Liver (tissue), 9 donors: Measurements from ENCODE around the gene PEF1. TPM values are rescaled to one million over a fixed set of nuclear protein-coding genes. Genes with fewer than 3 reads are reported as not detected.
A peak's percentile ranks its signal among the peaks of the same experiment; 100 is the strongest.

Source experiments
- DNase-seq: peaks from one replicate; pipeline ENCODE4 v3.0.0-alpha.2; 2017; ENCODE audit warnings: low spot score
- H3K27ac ChIP-seq, 2 donors: one replicate each; pipeline ENCODE4 v1.7.0; 2013; ENCODE audit warnings: inconsistent platforms in 2 of 2, low read length in 2 of 2, control low read depth in 1 of 2, low read depth in 1 of 2, mild to moderate bottlenecking in 1 of 2
- H3K27me3 ChIP-seq, 4 donors: one replicate each; pipeline versions ENCODE4 v1.6.1 to v1.7.0; 2013; ENCODE audit warnings: low read length in 3 of 4, inconsistent platforms in 1 of 4, mild to moderate bottlenecking in 1 of 4, moderate library complexity in 1 of 4; ENCODE audit not compliant: control insufficient read depth in 4 of 4, insufficient read depth in 4 of 4
- H3K36me3 ChIP-seq, 4 donors: one replicate each; pipeline versions ENCODE4 v1.6.1 to v1.7.0; 2013; ENCODE audit warnings: low read length in 3 of 4, mild to moderate bottlenecking in 3 of 4, low read depth in 1 of 4, moderate library complexity in 1 of 4; ENCODE audit not compliant: control insufficient read depth in 4 of 4, insufficient read depth in 3 of 4
- H3K4me1 ChIP-seq, 4 donors: one replicate each; pipeline versions ENCODE4 v1.6.1 to v1.7.0; 2013; ENCODE audit warnings: low read length in 3 of 4, mild to moderate bottlenecking in 3 of 4, moderate library complexity in 1 of 4; ENCODE audit not compliant: control insufficient read depth in 4 of 4, insufficient read depth in 4 of 4
- H3K4me3 ChIP-seq, 3 donors: one replicate each; pipeline versions ENCODE4 v1.6.1 to v1.7.0; 2013; ENCODE audit warnings: low read length in 3 of 3, control low read depth in 1 of 3, low read depth in 1 of 3, mild to moderate bottlenecking in 1 of 3
- H3K9ac ChIP-seq, 2 donors: one replicate each; pipeline ENCODE4 v1.7.0; 2013; ENCODE audit warnings: low read length in 2 of 2, mild to moderate bottlenecking in 2 of 2, moderate library complexity in 2 of 2, control low read depth in 1 of 2, low read depth in 1 of 2
- H3K9me3 ChIP-seq, 4 donors: one replicate each; pipeline versions ENCODE4 v1.6.1 to v1.7.0; 2013; ENCODE audit warnings: low read length in 3 of 4; ENCODE audit not compliant: control insufficient read depth in 4 of 4
- EGR1 ChIP-seq, 2 donors: IDR thresholded peaks; 2 replicates each; pipeline ENCODE4 v1.6.1; 2016 to 2018; ENCODE audit warnings: antibody characterized with exemption in 2 of 2, low read depth in 2 of 2
- FOXA1 ChIP-seq: IDR thresholded peaks from 2 replicates; pipeline ENCODE4 v1.6.1; 2016; ENCODE audit warnings: antibody characterized with exemption
- FOXA2 ChIP-seq: IDR thresholded peaks from 2 replicates; pipeline ENCODE4 v1.6.1; 2016; ENCODE audit warnings: antibody characterized with exemption
- GABPA ChIP-seq, 2 donors: IDR thresholded peaks in 1 of 2; conservative IDR thresholded peaks in 1 of 2; 2 replicates each; pipeline ENCODE4 v1.6.1; 2016; ENCODE audit warnings: antibody characterized with exemption in 2 of 2, mild to moderate bottlenecking in 1 of 2, moderate library complexity in 1 of 2
- HNF4A ChIP-seq, 2 donors: conservative IDR thresholded peaks; 2 replicates each; pipeline ENCODE4 v1.6.1; 2016; ENCODE audit warnings: antibody characterized with exemption in 2 of 2, mild to moderate bottlenecking in 2 of 2
- HNF4G ChIP-seq: IDR thresholded peaks from 2 replicates; pipeline ENCODE4 v1.6.1; 2016; ENCODE audit warnings: antibody characterized with exemption
- JUND ChIP-seq, 2 donors: IDR thresholded peaks; 2 replicates each; pipeline ENCODE4 v1.6.1; 2016; ENCODE audit warnings: antibody characterized with exemption in 2 of 2
- RAD21 ChIP-seq, 2 donors: IDR thresholded peaks; 2 replicates each; pipeline ENCODE4 v1.6.1; 2016; ENCODE audit warnings: antibody characterized with exemption in 2 of 2, mild to moderate bottlenecking in 2 of 2
- RXRA ChIP-seq, 2 donors: IDR thresholded peaks; 2 replicates each; pipeline ENCODE4 v1.6.1; 2017 to 2018; ENCODE audit warnings: antibody characterized with exemption in 2 of 2, mild to moderate bottlenecking in 1 of 2
- TAF1 ChIP-seq: conservative IDR thresholded peaks from 2 replicates; pipeline ENCODE4 v1.6.1; 2016; ENCODE audit warnings: antibody characterized with exemption, mild to moderate bottlenecking
- YY1 ChIP-seq: IDR thresholded peaks from 2 replicates; pipeline ENCODE4 v1.6.1; 2016; ENCODE audit warnings: antibody characterized with exemption, mild to moderate bottlenecking
- WGBS: extraction: QIAGEN DNeasy Blood & Tissue Kit; methylation state at CpG from one replicate; pipeline ENCODE4 v1.1.7; 2013; 5-methylcytosine and 5-hydroxymethylcytosine counted together
- polyA plus RNA-seq, 2 donors: library from polyadenylated mRNA; stranded (reverse) in 1 of 2; unstranded in 1 of 2; fragments of 200-250 nt in 1 of 2; fragments of >200 nt in 1 of 2; fragmentation: Nextera tagmentation in 1 of 2; extraction: Ambion mirVana in 1 of 2; gene quantifications; one replicate each; pipeline versions ENCODE4 v1.2.1 to v1.2.3, GENCODE V29; 2013 to 2015
- total RNA-seq, 2 donors: library from RNA; depleted of rRNA; stranded (reverse); fragments of >200 nt; gene quantifications; one replicate each; pipeline ENCODE4 v1.2.3, GENCODE V29; 2014
- TF ChIP-seq, protein P1 (sequence below): IDR thresholded peaks from 2 replicates; pipeline ENCODE4 v1.6.1; 2016; ENCODE audit warnings: antibody characterized with exemption
- TF ChIP-seq, protein P2 (sequence below): fragments of 150-350 bp; IDR thresholded peaks from 2 replicates; pipeline ENCODE4 v1.5.1; 2017; ENCODE audit warnings: improper control_type of control experiment, low read depth, low read length; ENCODE audit not compliant: missing input control
- TF ChIP-seq, protein P3 (sequence below): IDR thresholded peaks from 2 replicates; pipeline ENCODE4 v1.6.1; 2016; ENCODE audit warnings: antibody characterized with exemption
- TF ChIP-seq, protein P4 (sequence below): IDR thresholded peaks from 2 replicates; pipeline ENCODE4 v1.6.1; 2016; ENCODE audit warnings: antibody characterized with exemption, mild to moderate bottlenecking
- donor health status: healthy.
- donor health status: healthy.
- donor health status: healthy.
- donor health status: healthy.
- donor health status: healthy.

PEF1 gene
- total and polyA plus RNA-seq, 4 donors, result 27.7 to 46.8 (median 32.2) TPM

DNA sequence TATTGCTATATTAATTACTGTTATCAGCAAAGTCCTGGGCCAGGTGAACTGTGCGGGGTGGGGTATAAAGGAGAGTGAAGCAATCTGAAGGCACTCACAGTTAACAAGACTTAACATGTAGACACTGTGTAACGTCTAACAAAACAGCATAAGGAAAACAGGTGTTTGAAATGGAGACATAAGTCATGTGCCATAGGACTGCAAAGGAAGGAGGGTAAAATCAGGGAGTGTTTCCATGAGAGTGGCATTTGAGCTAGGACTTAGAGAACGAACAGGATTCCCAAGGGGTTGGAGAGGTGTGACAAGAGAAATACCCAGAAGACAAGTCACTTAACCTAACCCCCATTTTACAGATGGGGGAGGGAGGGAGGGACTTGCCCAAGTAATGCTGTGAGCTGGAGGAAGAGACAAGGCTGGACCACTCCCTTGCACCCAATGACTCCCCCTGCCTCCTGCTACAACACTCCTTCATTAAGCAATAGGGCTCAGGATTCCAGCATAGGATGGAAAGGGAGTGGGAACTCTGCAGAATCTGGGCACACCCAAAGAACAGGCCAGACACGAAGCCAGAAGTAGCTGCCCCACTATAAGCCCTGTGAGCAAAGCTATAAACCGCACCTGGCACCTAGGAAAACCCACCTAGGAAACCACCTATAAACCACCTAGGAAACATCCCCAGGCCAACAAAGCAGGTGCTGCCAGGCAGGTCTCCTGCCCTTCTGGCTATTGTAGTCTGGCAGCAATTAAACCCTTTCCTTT is 6.6 kb downstream of the PEF1 start (continued):
- TF ChIP-seq FOXA2 (no peak), HNF4A (conservative IDR thresholded peaks at IDR 0.05) (no peak), HNF4G (no peak), EGR1 (IDR thresholded peaks at IDR 0.05; ENCODE audit: low read depth in 2 of 2) (no peak), TAF1 (no peak)

DNA sequence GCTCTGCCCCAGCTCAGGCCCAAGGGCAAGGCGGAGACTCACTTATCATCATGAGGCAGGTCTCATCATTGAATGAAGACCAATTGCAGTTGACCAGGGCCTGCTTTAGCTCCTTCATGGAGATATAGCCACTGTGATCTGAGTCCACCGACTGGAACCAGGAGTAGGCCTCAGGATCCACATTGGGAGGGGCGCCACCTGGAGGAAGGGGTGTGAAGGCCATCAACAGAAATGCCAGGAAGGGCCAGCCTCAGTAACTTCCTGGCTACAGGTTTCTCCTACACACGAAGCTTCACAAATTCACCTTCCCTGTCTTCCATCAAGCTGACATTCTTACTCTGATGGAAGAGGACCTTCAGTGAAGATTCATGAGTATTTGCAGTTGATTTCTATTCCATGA is 11.6 kb downstream of the PEF1 start:
- Histone ChIP-seq H3K4me1 (no peaks in the 10 kb centered on the region), H3K27me3 (no peaks in the 10 kb centered on the region), H3K4me3 (no peak overlapping the region), H3K36me3 (peaks cover 17 to 55% (median 42%) of the 10 kb centered on the region in 4 donors), H3K9ac (no peak overlapping the region), H3K9me3 (no peaks in the 10 kb centered on the region), H3K27ac (no peak overlapping the region)
- 73% methylated on average over 4 of the region's 4 CpGs for WGBS
- DNase-seq, result peak; percentile 45
- TF ChIP-seq RAD21 (IDR thresholded peaks at IDR 0.05) (peak in 1 of 2 donors; percentile 42), GABPA (IDR thresholded peaks at IDR 0.05 in 1 of 2, conservative IDR thresholded peaks at IDR 0.05 in 1 of 2) (no peak), FOXA2 (no peak), HNF4A (conservative IDR thresholded peaks at IDR 0.05) (no peak)
- TF ChIP-seq, protein P1, sequence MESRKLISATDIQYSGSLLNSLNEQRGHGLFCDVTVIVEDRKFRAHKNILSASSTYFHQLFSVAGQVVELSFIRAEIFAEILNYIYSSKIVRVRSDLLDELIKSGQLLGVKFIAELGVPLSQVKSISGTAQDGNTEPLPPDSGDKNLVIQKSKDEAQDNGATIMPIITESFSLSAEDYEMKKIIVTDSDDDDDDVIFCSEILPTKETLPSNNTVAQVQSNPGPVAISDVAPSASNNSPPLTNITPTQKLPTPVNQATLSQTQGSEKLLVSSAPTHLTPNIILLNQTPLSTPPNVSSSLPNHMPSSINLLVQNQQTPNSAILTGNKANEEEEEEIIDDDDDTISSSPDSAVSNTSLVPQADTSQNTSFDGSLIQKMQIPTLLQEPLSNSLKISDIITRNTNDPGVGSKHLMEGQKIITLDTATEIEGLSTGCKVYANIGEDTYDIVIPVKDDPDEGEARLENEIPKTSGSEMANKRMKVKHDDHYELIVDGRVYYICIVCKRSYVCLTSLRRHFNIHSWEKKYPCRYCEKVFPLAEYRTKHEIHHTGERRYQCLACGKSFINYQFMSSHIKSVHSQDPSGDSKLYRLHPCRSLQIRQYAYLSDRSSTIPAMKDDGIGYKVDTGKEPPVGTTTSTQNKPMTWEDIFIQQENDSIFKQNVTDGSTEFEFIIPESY, result no peak
- TF ChIP-seq, protein P2, sequence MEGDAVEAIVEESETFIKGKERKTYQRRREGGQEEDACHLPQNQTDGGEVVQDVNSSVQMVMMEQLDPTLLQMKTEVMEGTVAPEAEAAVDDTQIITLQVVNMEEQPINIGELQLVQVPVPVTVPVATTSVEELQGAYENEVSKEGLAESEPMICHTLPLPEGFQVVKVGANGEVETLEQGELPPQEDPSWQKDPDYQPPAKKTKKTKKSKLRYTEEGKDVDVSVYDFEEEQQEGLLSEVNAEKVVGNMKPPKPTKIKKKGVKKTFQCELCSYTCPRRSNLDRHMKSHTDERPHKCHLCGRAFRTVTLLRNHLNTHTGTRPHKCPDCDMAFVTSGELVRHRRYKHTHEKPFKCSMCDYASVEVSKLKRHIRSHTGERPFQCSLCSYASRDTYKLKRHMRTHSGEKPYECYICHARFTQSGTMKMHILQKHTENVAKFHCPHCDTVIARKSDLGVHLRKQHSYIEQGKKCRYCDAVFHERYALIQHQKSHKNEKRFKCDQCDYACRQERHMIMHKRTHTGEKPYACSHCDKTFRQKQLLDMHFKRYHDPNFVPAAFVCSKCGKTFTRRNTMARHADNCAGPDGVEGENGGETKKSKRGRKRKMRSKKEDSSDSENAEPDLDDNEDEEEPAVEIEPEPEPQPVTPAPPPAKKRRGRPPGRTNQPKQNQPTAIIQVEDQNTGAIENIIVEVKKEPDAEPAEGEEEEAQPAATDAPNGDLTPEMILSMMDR, result peak; percentile 31
- TF ChIP-seq, protein P3, sequence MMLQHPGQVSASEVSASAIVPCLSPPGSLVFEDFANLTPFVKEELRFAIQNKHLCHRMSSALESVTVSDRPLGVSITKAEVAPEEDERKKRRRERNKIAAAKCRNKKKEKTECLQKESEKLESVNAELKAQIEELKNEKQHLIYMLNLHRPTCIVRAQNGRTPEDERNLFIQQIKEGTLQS, result no peak

DNA sequence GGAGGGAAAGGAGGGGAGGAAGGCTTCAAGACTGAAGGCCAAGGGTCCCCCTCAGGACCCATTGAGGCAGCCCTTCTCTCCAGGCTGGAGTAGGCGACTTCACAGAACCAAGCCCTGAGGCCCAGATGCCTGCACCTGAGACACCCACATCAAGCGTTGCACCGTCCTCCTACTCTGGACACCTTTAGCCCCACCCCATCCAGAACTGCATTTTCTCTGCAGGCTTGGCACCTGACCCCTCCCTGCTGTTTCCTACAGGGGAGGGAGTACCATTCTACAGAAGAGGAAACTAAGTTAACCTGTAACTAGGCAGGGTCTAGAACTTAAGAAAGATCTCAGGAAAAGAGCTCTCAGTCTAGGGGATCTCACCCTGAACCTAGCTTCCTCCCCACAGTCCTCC is 12.0 kb downstream of the PEF1 start:
- Histone ChIP-seq H3K9me3 (no peaks in the 10 kb centered on the region), H3K27ac (no peak overlapping the region), H3K27me3 (no peaks in the 10 kb centered on the region), H3K9ac (no peak overlapping the region), H3K36me3 (peaks cover 17 to 58% (median 43%) of the 10 kb centered on the region in 4 donors), H3K4me3 (no peak overlapping the region), H3K4me1 (no peaks in the 10 kb centered on the region)
- DNase-seq, result no peak
- WGBS, result 92% methylated on average over 3 of the region's 3 CpGs
- TF ChIP-seq RAD21 (IDR thresholded peaks at IDR 0.05) (no peak), JUND (IDR thresholded peaks at IDR 0.05) (no peak), TAF1 (no peak), FOXA2 (no peak), RXRA (IDR thresholded peaks at IDR 0.05) (no peak), YY1 (no peak), FOXA1 (no peak)
- TF ChIP-seq, protein P4, sequence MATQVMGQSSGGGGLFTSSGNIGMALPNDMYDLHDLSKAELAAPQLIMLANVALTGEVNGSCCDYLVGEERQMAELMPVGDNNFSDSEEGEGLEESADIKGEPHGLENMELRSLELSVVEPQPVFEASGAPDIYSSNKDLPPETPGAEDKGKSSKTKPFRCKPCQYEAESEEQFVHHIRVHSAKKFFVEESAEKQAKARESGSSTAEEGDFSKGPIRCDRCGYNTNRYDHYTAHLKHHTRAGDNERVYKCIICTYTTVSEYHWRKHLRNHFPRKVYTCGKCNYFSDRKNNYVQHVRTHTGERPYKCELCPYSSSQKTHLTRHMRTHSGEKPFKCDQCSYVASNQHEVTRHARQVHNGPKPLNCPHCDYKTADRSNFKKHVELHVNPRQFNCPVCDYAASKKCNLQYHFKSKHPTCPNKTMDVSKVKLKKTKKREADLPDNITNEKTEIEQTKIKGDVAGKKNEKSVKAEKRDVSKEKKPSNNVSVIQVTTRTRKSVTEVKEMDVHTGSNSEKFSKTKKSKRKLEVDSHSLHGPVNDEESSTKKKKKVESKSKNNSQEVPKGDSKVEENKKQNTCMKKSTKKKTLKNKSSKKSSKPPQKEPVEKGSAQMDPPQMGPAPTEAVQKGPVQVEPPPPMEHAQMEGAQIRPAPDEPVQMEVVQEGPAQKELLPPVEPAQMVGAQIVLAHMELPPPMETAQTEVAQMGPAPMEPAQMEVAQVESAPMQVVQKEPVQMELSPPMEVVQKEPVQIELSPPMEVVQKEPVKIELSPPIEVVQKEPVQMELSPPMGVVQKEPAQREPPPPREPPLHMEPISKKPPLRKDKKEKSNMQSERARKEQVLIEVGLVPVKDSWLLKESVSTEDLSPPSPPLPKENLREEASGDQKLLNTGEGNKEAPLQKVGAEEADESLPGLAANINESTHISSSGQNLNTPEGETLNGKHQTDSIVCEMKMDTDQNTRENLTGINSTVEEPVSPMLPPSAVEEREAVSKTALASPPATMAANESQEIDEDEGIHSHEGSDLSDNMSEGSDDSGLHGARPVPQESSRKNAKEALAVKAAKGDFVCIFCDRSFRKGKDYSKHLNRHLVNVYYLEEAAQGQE, result no peak
- TF ChIP-seq, protein P3, result no peak
